Activated gamma-delta T cell treated with Interleukin-2 at 50 U/mL for 16 hours (primary cell): ENCODE results near the gene RABGGTB.
"Not testable (repeated sequence)": the region's sequence is repeated elsewhere in the genome, so short reads cannot be mapped to it uniquely, and the experiment has no call there.

Source experiments
- DNase-seq: peaks from one replicate; pipeline ENCODE4 v3.0.0-alpha.2; 2020

The RABGGTB gene

GRCh38 chr1:75796376-75797272 is 10.6 kb downstream of the RABGGTB start, which contains the start of gene MSH4:
Gene MSH4, plus strand, starts transcription at chr1:75796882. Its CDS starts 104 bp downstream, at chr1:75796986.
- DNase-seq, result no peak

- DNase-seq, result no peak
Observed at GRCh38 chr1:75797273-75797588, 11.2 kb downstream of the RABGGTB start.

GRCh38 chr1:75797606-75798216 is 11.7 kb downstream of the RABGGTB start:
- DNase-seq, result no peak

GRCh38 chr1:75801480-75801879 is 15.4 kb downstream of the RABGGTB start:
- not testable (repeated sequence) for DNase-seq

- DNase-seq, result no peak
Observed at GRCh38 chr1:75808921-75809320, 22.9 kb downstream of the RABGGTB start.

- not testable (repeated sequence) for DNase-seq
Observed at GRCh38 chr1:75810113-75810512, 24.1 kb downstream of the RABGGTB start.

GRCh38 chr1:75811211-75811981 is 25.3 kb downstream of the RABGGTB start:
- no peak for DNase-seq

- DNase-seq, result no peak
Observed at GRCh38 chr1:75812065-75812464, 26.0 kb downstream of the RABGGTB start.

GRCh38 chr1:75823596-75823995 is 37.5 kb downstream of the RABGGTB start:
- DNase-seq, result not testable (repeated sequence)

- no peak for DNase-seq
Observed at GRCh38 chr1:75836528-75837100, 50.6 kb downstream of the RABGGTB start.

GRCh38 chr1:75838079-75838478 is 52.0 kb downstream of the RABGGTB start:
- no peak for DNase-seq

GRCh38 chr1:75841421-75841820 is 55.4 kb downstream of the RABGGTB start:
- no peak for DNase-seq
